IPS-11a (cell line): ENCODE data around the gene KRTAP9-2.
"Not testable (repeated sequence)": the region's sequence is repeated elsewhere in the genome, so short reads cannot be mapped to it uniquely, and the experiment has no call there.

Experiments used
- H3K4me3 ChIP-seq: one replicate; pipeline ENCODE4 v1.5.1; 2013; ENCODE audit warnings: low read depth, low read length, control low read depth

KRTAP9-2 gene, protein sequence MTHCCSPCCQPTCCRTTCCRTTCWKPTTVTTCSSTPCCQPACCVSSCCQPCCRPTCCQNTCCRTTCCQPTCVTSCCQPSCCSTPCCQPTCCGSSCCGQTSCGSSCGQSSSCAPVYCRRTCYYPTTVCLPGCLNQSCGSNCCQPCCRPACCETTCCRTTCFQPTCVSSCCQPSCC

DNA sequence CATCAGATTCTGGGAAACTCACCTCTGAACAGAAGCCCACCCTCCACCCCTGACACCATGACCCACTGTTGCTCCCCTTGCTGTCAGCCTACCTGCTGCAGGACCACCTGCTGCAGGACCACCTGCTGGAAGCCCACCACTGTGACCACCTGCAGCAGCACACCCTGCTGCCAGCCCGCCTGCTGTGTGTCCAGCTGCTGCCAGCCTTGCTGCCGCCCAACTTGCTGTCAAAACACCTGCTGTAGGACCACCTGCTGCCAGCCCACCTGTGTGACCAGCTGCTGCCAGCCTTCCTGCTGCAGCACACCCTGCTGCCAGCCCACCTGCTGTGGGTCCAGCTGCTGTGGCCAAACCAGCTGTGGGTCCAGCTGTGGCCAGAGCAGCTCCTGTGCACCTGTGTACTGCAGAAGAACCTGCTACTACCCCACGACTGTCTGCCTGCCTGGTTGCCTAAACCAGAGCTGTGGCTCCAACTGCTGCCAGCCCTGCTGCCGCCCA is at the start of gene KRTAP9-2:
Gene KRTAP9-2, plus strand, starts transcription at position 51 of the 498 bp plus-strand sequence. Its CDS starts 7 bp downstream, at position 58.
- H3K4me3 ChIP-seq = not testable (repeated sequence)

DNA sequence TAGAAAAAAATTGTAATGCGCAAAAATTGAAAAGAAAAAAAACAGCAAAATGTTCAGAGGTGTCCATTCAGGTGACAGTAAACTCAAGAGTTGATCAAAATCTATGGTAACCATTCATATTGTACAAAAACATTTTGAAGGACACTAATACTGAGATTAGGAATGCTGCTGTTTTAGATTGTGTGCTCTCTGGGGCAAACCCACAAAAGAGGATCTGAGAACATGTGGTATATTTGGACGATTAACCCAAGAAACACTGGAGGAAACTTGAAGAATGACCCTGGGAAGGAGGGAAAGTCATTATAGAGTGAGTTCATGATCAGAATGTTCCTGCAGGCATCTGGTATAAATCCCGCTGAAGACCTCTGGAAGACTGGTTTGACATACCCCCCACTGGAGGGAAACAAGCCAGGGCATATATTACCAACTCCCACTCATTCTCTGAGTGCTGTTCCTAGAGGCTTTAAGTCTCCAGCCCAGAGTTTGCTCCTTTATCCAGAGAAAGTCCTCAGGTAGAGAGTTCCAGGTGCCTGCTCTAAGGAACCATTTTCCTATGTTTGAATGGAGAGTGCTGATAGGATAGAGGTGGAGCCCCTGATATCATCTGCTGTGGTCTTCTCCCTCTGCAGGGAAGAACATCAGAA is 49.6 kb upstream of the KRTAP9-2 start:
- H3K4me3 ChIP-seq = no peak overlapping the region

DNA sequence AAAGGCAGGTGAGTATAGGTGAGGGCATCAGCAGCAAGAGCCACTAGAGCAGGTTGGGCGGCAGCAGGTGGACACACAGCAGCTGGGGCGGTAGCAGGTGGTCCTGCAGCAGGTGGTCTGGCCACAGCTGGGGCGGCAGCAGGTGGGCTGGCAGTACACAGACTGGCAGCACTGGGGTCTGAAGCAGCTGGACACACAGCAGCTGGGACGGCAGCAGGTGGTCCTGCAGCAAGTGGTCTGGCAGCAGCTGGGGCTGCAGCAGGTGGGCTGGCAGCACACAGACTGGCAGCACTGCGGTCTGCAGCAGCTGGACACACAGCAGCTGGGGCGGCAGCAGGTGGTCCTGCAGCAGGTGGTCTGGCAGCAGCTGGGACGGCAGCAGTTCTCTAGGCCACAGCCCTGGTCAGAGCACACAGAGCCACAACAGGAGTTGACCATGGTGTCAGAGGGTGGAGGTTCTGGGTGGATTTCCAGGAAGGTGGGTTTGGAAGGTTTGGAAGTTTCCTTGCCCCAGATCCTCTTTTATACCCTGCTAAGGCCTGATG is 48.6 kb upstream of the KRTAP9-2 start, which contains the start of gene KRTAP4-2:
Gene KRTAP4-2, minus strand, starts transcription at position 495 of the 545 bp plus-strand sequence. Its CDS starts 57 bp downstream, at position 438.
- no peak within 1 kb of the TSS for H3K4me3 ChIP-seq

DNA sequence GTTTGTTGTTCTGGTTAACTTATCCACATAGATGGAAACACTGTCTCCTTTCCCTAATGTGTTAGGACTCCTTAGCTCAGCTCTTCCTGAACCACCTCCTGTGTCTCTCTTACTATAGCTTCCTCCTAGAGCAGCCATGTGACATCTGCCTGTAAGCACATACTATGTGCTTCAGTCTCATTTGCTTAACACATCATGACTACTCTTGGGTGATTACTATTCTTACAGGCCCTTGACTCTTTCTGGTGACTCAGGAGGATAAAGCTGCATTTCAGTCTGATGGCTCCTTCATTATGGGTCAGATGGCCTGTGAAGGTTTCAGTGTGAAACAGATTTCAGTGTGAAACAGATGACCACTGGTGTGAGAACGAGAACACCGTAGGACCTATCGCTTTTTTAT is 48.1 kb upstream of the KRTAP9-2 start:
- H3K4me3 ChIP-seq = no peak overlapping the region

DNA sequence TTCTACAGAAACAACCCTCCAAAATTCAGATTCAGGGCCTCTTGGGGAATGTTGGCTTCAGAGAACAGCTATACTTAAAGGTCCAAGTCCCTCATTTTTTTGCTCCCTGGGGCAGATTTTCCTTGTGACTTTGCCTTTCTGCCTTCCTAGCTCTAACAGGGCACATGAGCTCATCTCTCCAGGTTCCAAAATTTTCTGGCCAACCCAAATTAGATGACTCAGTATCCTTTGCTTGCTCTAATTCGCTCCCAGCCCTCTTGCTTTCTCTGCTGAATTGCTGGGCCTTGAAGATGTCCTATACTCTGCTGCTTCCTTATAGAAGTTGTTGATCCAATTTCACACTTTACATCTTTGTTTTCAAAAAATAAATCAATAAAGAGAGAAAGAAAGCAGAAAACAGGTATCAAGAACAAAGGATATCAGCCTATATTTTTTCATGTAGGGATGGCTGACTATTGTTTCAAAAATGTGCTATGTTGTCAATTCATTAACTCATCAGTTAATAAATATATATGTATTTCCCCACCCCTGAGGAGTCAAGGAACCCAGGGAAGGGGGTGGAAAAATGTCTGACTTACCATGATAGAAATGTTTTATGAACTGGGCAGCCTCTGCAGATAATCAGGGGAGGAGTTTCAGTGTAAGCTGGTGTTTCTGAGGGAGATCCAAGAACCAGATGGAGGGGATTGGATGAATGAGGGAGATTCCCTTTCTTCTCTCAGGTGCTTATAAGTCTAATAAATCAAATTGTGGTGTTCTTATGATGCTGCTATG is 47.4 kb upstream of the KRTAP9-2 start:
- no peak overlapping the region for H3K4me3 ChIP-seq

DNA sequence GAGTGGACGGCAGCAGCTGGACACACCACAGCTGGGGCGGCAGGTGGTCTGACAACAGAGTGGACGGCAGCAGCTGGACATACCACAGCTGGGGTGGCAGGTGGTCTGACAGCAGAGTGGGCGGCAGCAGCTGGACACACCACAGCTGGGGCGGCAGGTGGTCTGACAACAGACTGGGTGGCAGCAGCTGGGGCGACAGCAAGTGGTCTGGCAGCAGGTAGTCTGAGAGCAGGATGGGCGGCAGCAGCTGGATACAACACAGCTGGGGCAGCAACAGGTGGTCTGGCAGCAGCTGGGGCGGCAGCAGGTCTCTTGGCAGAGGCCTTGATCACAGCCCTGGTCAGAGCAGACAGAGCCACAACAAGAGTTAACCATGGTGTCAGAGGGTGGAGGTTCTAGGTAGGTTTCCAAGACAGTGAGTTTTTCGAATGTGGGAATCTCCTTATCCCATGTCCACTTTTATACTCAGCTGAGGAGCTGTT is 41.9 kb upstream of the KRTAP9-2 start, which contains the start of gene KRTAP4-1:
Gene KRTAP4-1, minus strand, starts transcription at position 432 of the 482 bp plus-strand sequence. Its CDS starts 57 bp downstream, at position 375.
- no peak within 1 kb of the TSS for H3K4me3 ChIP-seq

DNA sequence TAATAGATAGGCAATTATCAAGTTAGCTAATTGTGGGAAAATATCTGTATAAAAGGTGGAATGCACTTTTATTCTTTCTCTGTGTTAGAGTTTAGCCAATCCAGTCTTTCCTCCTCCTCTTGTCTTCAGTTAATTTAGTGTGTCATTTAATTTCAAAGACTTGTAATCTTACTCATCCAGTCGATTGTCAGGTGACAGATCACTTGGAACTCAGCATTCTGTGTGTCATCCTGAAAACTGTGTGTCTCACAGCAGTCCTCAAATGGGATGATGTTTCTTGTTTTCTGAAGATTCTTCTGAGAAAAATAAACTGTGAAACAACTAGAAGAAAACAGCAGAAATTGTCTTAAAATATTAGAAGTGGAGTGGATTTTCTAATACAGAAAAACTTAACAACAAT is 41.4 kb upstream of the KRTAP9-2 start:
- H3K4me3 ChIP-seq = no peak overlapping the region

DNA sequence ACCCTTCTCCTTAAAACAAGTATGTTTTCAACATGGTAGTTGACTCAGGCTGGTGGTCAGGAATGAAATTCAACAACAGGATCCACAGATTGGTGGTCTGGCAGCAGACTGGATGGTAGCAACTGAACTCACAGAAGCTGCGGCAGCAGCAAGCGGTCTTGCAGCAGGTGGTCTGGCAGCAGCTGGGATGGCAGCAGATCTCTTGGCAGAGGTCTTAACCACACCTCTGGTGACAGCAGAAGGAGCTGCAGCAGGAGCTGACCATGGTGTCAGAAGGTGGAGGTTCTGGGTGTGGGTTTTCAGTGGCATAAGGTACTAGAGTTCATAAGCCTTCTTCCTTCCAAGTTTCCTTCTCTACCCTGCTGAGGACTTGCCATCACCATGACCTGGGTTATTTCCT is 39.6 kb upstream of the KRTAP9-2 start:
- H3K4me3 ChIP-seq = no peak overlapping the region

DNA sequence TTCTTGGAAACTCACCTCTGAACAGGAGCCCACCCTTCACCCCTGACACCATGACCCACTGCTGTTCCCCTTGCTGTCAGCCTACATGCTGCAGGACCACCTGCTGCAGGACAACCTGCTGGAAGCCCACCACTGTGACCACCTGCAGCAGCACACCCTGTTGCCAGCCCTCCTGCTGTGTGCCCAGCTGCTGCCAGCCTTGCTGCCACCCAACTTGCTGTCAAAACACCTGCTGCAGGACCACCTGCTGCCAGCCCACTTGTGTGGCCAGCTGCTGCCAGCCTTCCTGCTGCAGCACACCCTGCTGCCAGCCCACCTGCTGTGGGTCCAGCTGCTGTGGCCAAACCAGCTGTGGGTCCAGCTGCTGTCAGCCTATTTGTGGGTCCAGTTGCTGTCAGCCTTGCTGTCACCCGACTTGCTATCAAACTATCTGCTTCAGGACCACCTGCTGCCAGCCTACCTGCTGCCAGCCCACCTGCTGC is 36.6 kb upstream of the KRTAP9-2 start, which contains the start of gene KRTAP9-1:
Gene KRTAP9-1, plus strand, starts transcription at position 51 of the 482 bp plus-strand sequence. Its CDS starts 0 bp downstream, at position 51.
- H3K4me3 ChIP-seq = not testable (repeated sequence)

DNA sequence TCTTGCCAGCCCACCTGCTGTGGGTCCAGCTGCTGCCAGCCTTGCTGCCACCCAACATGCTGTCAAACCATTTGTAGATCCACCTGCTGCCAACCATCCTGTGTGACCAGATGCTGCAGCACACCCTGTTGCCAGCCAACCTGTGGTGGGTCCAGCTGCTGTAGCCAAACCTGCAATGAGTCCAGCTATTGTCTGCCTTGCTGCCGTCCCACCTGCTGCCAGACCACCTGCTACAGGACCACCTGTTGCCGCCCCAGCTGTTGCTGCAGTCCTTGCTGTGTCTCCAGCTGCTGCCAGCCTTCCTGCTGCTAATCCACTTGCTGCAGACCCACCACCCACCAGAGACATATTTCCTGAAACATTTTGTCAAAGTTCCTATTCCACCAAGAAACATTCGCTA is 36.1 kb upstream of the KRTAP9-2 start:
- no peak overlapping the region for H3K4me3 ChIP-seq

DNA sequence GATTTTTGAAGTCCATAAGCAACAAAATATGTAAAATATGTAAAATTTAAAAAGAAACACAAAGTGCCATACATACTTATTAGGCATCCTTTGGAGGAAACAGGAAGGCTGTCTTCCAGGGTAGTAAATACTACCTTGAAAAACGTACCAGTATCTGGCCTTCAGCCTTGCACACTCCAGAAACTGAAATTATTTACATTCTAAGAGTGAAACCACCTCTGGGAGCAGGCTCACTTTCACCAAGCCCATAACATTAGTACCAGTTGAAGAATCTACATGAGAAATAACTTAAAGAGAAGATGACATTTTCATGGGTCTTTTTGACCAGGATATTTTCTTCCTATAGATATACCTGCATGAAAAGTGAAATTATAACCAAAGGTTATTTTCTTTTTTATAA is 30.4 kb upstream of the KRTAP9-2 start:
- no peak overlapping the region for H3K4me3 ChIP-seq

DNA sequence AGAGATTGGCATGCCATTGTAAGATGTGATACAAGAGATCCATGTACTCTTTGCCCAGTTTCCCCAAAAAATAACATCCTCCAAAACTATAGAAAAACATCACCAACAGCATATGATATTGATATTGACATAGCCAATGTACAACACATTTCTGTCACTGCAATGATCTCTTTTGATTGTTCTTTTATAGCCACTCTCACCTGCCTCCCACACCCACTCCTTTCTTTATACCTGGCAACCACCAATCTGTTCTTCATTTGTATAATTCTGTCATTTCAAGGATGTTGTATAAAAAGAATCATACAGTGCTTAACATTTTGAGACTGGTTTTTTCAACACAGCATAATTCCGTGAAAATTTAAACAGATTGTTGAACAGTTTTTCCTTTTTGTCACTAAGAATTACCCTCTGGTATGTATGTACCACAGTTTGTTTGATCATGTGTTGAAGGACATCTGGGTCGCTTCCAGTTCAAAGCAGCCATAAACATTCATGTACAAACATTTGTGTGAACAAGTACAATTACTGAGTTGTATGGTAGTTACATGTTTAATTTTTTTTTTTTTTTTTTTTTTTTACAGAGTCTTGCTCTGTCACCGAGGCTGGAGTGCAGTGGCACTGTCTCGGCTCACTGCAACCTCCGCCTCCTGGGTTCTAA is 26.9 kb upstream of the KRTAP9-2 start:
- no peak overlapping the region for H3K4me3 ChIP-seq

DNA sequence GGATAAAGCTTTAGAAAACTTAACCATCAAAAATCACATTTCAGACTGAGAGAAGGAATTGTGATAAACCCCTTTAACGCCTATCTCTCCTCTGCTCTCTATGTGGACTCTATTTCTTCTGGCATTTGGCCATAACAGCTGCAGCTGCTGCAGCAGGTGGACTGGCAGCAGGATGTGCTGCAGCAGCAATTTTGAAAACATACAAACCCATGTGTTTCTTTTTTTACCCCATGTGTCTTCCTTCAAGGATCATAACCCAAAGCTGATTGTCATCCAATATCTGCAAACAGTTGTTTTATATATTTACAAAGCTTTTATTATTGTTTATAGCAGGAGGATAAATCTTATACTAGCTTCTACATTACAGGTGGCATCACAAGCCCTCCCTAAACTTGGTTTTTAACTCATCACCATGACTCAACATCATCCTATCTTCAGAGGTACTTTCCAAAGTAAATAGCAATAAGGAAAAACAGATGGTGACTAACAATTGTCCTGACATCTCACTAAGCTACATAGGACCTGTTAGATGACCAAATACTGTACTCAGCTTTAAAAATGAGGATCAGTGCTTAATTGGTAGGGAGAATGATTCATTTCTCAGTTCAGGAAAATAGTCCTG is 14.5 kb upstream of the KRTAP9-2 start:
- H3K4me3 ChIP-seq = no peak overlapping the region

DNA sequence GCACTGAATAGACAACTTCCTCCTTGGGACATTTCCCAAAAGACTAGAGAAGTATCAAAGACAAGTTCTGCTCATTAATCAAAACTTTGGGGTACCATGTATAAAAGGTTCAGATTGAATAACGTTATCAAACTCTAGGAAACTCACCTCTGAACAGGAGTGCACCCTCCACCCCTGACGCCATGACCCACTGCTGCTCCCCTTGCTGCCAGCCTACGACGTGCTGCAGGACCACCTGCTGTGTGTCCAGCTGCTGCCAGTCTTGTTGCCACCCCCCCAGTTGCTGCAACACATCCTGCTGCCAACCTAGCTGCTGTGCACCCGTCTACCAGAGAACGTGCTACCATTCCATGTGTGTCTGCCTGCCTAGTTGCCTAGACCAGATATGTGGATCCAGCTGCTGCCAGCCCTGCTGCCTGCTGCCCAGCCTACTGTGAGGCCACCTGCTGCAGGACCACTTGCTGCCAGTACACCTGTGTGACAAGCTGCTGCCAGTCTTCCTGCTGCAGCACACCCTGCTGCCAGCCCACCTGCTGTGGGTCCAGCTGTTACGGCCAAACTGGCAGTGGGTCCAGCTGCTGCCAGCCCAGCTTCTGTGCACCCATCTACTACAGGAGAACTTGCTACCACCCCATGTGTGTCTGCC is 13.8 kb upstream of the KRTAP9-2 start:
- no peak overlapping the region for H3K4me3 ChIP-seq

DNA sequence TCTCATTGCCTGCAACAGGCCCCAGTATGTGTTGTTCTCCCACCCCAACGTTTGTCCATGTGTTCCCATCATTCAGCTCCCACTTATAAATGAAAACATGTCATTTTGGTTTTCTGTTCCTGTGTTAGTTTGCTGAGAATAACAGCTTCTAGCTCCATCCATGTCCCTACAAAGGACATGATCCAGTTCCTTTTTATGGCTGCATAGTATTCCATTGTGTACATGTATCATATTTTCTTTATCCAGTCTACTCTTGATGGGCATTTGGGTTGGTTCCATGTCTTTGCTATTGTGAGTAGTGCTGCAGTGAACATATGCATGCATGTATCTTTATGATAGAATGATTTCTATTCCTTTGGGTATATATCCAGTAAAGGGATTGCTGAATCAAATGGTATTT is 10.8 kb upstream of the KRTAP9-2 start:
- no peak overlapping the region for H3K4me3 ChIP-seq

DNA sequence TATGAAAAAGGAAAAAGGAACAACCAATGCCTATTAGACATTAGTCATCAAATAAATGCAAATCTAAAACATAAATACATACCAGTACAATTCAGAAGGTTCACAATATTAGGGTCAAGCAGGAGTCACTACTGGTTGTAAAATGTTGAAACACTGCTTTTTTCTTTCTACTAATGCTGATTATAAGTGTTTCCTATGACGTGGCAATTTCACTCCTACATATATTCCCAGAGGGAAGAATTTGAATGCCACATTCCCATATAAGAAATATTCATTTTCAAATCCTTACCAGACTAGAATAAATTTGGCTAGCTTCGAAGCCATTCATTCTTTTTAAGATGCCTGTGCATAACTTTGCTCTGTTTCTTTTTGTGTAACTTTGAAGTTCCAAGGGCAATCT is 2.6 kb upstream of the KRTAP9-2 start:
- no peak overlapping the region for H3K4me3 ChIP-seq

DNA sequence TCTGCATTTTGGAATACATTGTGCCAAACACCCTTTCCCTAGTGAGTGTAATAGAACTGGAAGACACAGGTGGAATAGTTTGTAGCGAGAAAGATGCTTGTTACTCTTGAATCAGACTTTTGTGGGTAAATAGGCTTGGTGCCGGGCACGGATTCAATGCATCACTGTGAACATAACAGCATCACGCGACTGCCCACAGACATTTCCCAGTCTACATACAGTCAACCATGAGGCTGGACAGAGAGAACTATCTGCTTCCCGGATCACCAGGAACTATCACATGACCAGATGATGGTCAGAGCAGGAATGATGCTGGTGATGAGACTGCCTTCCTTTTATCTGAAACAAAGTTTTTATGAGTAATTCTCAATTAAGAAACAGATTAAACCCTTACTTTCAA is 397 bp upstream of the KRTAP9-2 start:
- no peak overlapping the region for H3K4me3 ChIP-seq

DNA sequence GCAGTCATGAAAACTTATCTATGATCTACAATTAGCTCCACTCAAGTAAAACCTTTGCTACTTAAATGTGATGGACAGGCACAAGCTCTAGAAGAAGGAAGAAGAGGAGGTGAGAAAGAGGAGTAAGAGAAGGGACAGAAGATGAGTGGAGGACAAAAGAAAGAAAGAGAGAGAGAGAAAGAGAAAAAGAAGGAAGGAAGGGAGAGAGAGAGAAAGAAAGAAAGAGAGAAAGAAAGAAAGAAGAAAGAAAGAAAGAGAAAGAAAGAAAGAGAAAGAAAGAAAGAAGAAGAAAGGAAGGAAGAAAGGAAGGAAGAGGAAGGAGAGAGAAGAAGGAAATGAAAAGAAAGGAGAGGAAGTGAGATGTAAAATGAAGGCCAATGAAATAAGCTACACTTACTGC is 3.6 kb downstream of the KRTAP9-2 start:
- no peak overlapping the region for H3K4me3 ChIP-seq

DNA sequence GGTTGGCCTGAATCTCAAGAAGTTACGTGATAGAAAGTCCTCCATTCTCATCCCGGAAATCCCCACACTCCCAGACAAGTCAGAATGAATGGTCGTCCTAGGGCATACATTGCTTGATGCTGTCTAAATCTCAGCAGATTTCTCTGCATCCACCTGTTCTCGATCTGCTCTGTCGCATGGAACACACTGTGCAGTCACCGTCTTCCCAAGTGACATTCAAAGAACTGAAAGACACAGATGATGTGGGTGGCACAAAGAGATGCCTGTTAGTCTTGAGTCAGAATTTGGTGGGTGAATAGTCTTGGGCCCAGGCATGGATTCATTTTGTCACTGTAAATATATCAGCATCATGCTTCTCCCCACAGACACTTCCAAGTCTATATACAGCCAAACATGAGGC is 5.3 kb downstream of the KRTAP9-2 start:
- no peak overlapping the region for H3K4me3 ChIP-seq
